K562 (cell line): ENCODE data around the gene TARS2. TPM values are rescaled to one million over a fixed set of nuclear protein-coding genes. Genes with fewer than 3 reads are reported as not detected.

Experiments
- ATAC-seq: fragments of 200-7000 bp; cut with Tn5 transposase; 3 replicates; pipeline ENCODE4 v1.9.1; 2020; ENCODE audit warnings: moderate library complexity
- BruUV-seq: library from RNA; stranded (reverse); fragments of 400-500 nt; replicated peaks from 2 replicates; lab custom pipeline; 2021; lab: Mats Ljungman, UMichigan
- CTCF ChIA-PET: fragments of 300-600 bp; formaldehyde crosslinking; extraction: SDS; loops from one replicate; lab custom pipeline; 2021; ENCODE audit warnings: low intra/inter-chr PET ratio; lab: Yijun Ruan, JAX
- POLR2A ChIA-PET: fragments of 300-600, 350-650 bp; sonication (Branson Sonifier 250); formaldehyde crosslinking; extraction: SDS; loops from one replicate; lab custom pipeline; 2021; ENCODE audit warnings: antibody characterized with exemption, inconsistent platforms; lab: Yijun Ruan, JAX
- DNase-seq, 4 experiments: peaks; one replicate each; pipeline versions ENCODE4 v3.0.0 to v3.0.0-alpha.2; 2011 to 2018; ENCODE audit warnings: low spot score in 3 of 4, mixed read lengths in 3 of 4; ENCODE audit errors: extremely low read depth in 1 of 4
- FAIRE-seq: peaks from 2 replicates; lab custom pipeline; 2011; peaks lifted over from hg19 to GRCh38; lab: Jason Lieb, UNC
- H2AFZ ChIP-seq: 2 replicates; pipeline ENCODE4 v1.6.0; 2011; ENCODE audit warnings: low read depth, low read length, control low read depth, inconsistent platforms
- H3K27ac ChIP-seq: fragments of 200-600 bp; 3 replicates; pipeline ENCODE4 v1.8.0; 2011; ENCODE audit warnings: low read depth, mild to moderate bottlenecking, control low read depth, inconsistent platforms, low read length, moderate library complexity, mixed read lengths; ENCODE audit errors: extremely low read depth
- H3K27me3 ChIP-seq, 2 experiments: fragments of 300-600 bp in 1 of 2; 2 replicates in 1 of 2; 3 replicates in 1 of 2; pipeline versions ENCODE4 v1.6.0 to v1.8.0; 2011; ENCODE audit warnings: inconsistent platforms in 2 of 2, low read length in 2 of 2, mild to moderate bottlenecking in 1 of 2, mixed read lengths in 1 of 2, moderate library complexity in 1 of 2; ENCODE audit not compliant: control insufficient read depth in 2 of 2, insufficient read depth in 2 of 2
- H3K36me3 ChIP-seq: fragments of 300-600 bp; 3 replicates; pipeline ENCODE4 v1.8.0; 2011; ENCODE audit warnings: mild to moderate bottlenecking, low read length, inconsistent platforms; ENCODE audit not compliant: control insufficient read depth, insufficient read depth
- H3K4me1 ChIP-seq, 2 experiments: fragments of 200-600 bp in 1 of 2; replicated peaks in 1 of 2; 2 replicates in 1 of 2; 3 replicates in 1 of 2; pipeline versions ENCODE4 v1.5.1 to v1.8.0; 2011; ENCODE audit warnings: inconsistent platforms in 2 of 2, low read length in 2 of 2, mild to moderate bottlenecking in 1 of 2, mixed read lengths in 1 of 2, moderate library complexity in 1 of 2; ENCODE audit not compliant: control insufficient read depth in 2 of 2, insufficient read depth in 2 of 2
- H3K4me2 ChIP-seq: 2 replicates; pipeline ENCODE4 v1.6.1; 2011; ENCODE audit warnings: low read length, control low read depth, inconsistent platforms, mixed read lengths; ENCODE audit not compliant: insufficient read depth
- H3K4me3 ChIP-seq: fragments of 200-600 bp; sonication (generic), shearing (Covaris generic); 2 replicates; pipeline ENCODE4 v1.5.1; 2016; ENCODE audit warnings: control low read depth, inconsistent platforms
- H3K79me2 ChIP-seq: fragments of 200-600 bp; 3 replicates; pipeline ENCODE4 v1.8.0; 2011; ENCODE audit warnings: low read length, inconsistent platforms; ENCODE audit not compliant: control insufficient read depth, insufficient read depth
- H3K9ac ChIP-seq, 2 experiments: 2 replicates each; pipeline versions ENCODE4 v1.6.0 to v1.6.1; 2011; ENCODE audit warnings: low read depth in 2 of 2, low read length in 2 of 2, control low read depth in 1 of 2, inconsistent platforms in 1 of 2, mild to moderate bottlenecking in 1 of 2, mixed read lengths in 1 of 2; ENCODE audit not compliant: insufficient read depth in 1 of 2
- H3K9me1 ChIP-seq: one replicate; pipeline ENCODE4 v1.6.0; 2011; ENCODE audit warnings: inconsistent platforms, mild to moderate bottlenecking, low read length, moderate library complexity; ENCODE audit not compliant: control insufficient read depth, insufficient read depth
- H3K9me3 ChIP-seq: replicated peaks from 2 replicates; pipeline ENCODE4 v1.5.1; 2011; ENCODE audit warnings: low read depth, low read length, inconsistent platforms; ENCODE audit not compliant: control insufficient read depth, insufficient read depth
- H4K20me1 ChIP-seq: replicated peaks from 2 replicates; pipeline ENCODE4 v1.6.1; 2011; ENCODE audit warnings: low read length, inconsistent platforms, mixed read lengths; ENCODE audit not compliant: control insufficient read depth, insufficient read depth
- ETV5 ChIP-seq: sonication (generic); formaldehyde crosslinking; IDR thresholded peaks from 2 replicates; pipeline ENCODE4 v1.4.0; 2020; ENCODE audit warnings: low read depth, mild to moderate bottlenecking, missing genetic modification reagents
- HDAC3 ChIP-seq: fragments of 450-650 bp; IDR thresholded peaks from 2 replicates; pipeline ENCODE4 v1.6.1; 2018; ENCODE audit warnings: borderline replicate concordance, mild to moderate bottlenecking, moderate library complexity; ENCODE audit not compliant: partially characterized antibody
- PHF8 ChIP-seq: fragments of 200-600 bp; sonication (generic); IDR thresholded peaks from 2 replicates; pipeline ENCODE4 v1.6.1; 2012; ENCODE audit warnings: mixed run types, mild to moderate bottlenecking, inconsistent platforms, low read length, moderate library complexity, borderline replicate concordance
- PRPF4 ChIP-seq: fragments of 200-400 bp; formaldehyde crosslinking; IDR thresholded peaks from one replicate; pipeline ENCODE4 v1.6.1; 2017; ENCODE audit warnings: low read length, low read depth, mild to moderate bottlenecking; ENCODE audit not compliant: insufficient read depth, poor library complexity, severe bottlenecking
- SMAD1 ChIP-seq: fragments of 150-350 bp; IDR thresholded peaks from 2 replicates; pipeline ENCODE4 v1.6.1; 2014; ENCODE audit warnings: low read length, low read depth; ENCODE audit not compliant: partially characterized antibody
- TSC22D4 ChIP-seq: fragments of 450-650 bp; IDR thresholded peaks from 2 replicates; pipeline ENCODE4 v1.6.1; 2016; ENCODE audit warnings: missing genetic modification characterization, missing biosample characterization, control low read depth
- ZNF395 ChIP-seq: fragments of 200-800 bp; sonication (Bioruptor generic); IDR thresholded peaks from 2 replicates; pipeline ENCODE4 v1.6.1; 2017; ENCODE audit warnings: missing genetic modification characterization, missing compliant biosample characterization
- ZNF764 ChIP-seq: fragments of 250-450 bp; sonication (Bioruptor Pico); IDR thresholded peaks from 2 replicates; pipeline ENCODE4 v1.4.0; 2020; ENCODE audit warnings: low read depth, mild to moderate bottlenecking, moderate library complexity
- ZNF780A ChIP-seq: fragments of 250-450 bp; sonication (Bioruptor Pico); IDR thresholded peaks from 2 replicates; pipeline ENCODE4 v1.5.0; 2021; ENCODE audit warnings: mild to moderate bottlenecking
- ZSCAN32 ChIP-seq: fragments of 450-650 bp; formaldehyde crosslinking; IDR thresholded peaks from 2 replicates; pipeline ENCODE4 v1.4.0; 2020; ENCODE audit warnings: mild to moderate bottlenecking, moderate library complexity
- WGBS: fragments of 100-300 bp; shearing (Covaris generic); methylation state at CpG from one replicate; pipeline ENCODE4 v1.1.6; 2016; ENCODE audit warnings: low coverage, mixed read lengths; ENCODE audit not compliant: insufficient coverage; ENCODE audit errors: missing lambda C conversion rate; 5-methylcytosine and 5-hydroxymethylcytosine counted together
- in situ Hi-C: fragments of 300-500 bp; cut with MboI; formaldehyde crosslinking; loops from 4 replicates; pipeline ENCODE4 v1.15.0; 2018; ENCODE audit warnings: inconsistent platforms, mixed read lengths
- intact Hi-C: fragments of 100-400 bp; cut with micrococcal nuclease; formaldehyde crosslinking; loops from 2 replicates; pipeline ENCODE4 v1.14.2; 2022
- polyA plus RNA-seq, 8 experiments: library from polyadenylated mRNA; depleted of rRNA in 4 of 8; stranded (reverse) in 5 of 8; unstranded in 3 of 8; fragments of >200 nt; fragmentation: Nextera tagmentation in 2 of 8; fragmentation: Illumina TruSeq in 1 of 8; extraction: Ambion mirVana in 2 of 8; extraction: Trizol in 1 of 8; gene quantifications; 2 replicates each; pipeline versions ENCODE4 v1.2.1 to v1.2.3, GENCODE V29; 2011 to 2014; ENCODE audit warnings: inconsistent platforms in 1 of 8, missing spikeins in 1 of 8
- total RNA-seq, 7 experiments: library from RNA; depleted of rRNA in 6 of 7; stranded (reverse); fragments of >200 nt in 6 of 7; fragmentation: Illumina TruSeq in 2 of 7; extraction: Trizol in 2 of 7; gene quantifications; 2 replicates each; pipeline versions ENCODE4 v1.2.1 to v1.2.3, GENCODE V29; 2011 to 2021; ENCODE audit warnings: low replicate concordance in 1 of 7

The TARS2 gene
- total and polyA plus RNA-seq, 9 of the 15 experiments (the other 6 are each of a cell fraction or from before 2014, with no cell fraction given): 17.0 to 64.2 (median 39.4) TPM

GRCh38 chr1:150536836-150537731, 49.9 kb downstream of the TARS2 start:
- Histone ChIP-seq H3K9me3 (no peaks in the 10 kb centered on the region), H3K27ac (no peak overlapping the region; the same call in 2 of the 3 replicates), H3K36me3 (no peaks in the 10 kb centered on the region)
- intact Hi-C loops: no loop called here
- POLR2A ChIA-PET: interaction anchor here (0.6 to 6.3 kb wide), 6 partner anchors 10 to 521 kb away, joined by 3 to 53 read pairs (median 3); partner anchors contain the start of genes ADAMTSL4 and FALEC
- no TSS peak for BruUV-seq
- no peak; the same call in 1 of the 3 replicates for ATAC-seq
- TF ChIP-seq ZNF395 (CRISPR knock-in tag): no peak
- no peak for TF ChIP-seq HDAC3
- TF ChIP-seq PHF8: no peak
- no peak for TF ChIP-seq ETV5 (CRISPR knock-in tag)
- TF ChIP-seq ZNF780A (CRISPR knock-in tag): no peak
- no peak for TF ChIP-seq ZSCAN32 (CRISPR knock-in tag)
- no peak for TF ChIP-seq TSC22D4
- no peak for TF ChIP-seq SMAD1
- no peak for TF ChIP-seq ZNF764 (CRISPR knock-in tag)
- no peak for TF ChIP-seq PRPF4
- TF ChIP-seq, all 486 proteins: peak for 0
- H3K27me3 ChIP-seq: no peaks in the 10 kb centered on the region
- no peak overlapping the region for H3K4me2 ChIP-seq
- no peak overlapping the region for H3K4me3 ChIP-seq
- peaks cover 11 to 20% of the 10 kb centered on the region in 2 experiments; a peak in 4 of 5 replicates for H3K4me1 ChIP-seq
- no peak for FAIRE-seq
- H4K20me1 ChIP-seq: no peaks in the 10 kb centered on the region
- 73% methylated on average over 12 of the region's 12 CpGs for WGBS
- peak overlapping the region; percentile 82 for H2AFZ ChIP-seq
- in situ Hi-C loops: no loop called here
- CTCF ChIA-PET: no interaction called here
- H3K9ac ChIP-seq: peak overlapping the region in 1 of 2 experiments; percentile 79; a peak in 3 of 4 replicates
- no peaks in the 10 kb centered on the region for H3K9me1 ChIP-seq
- H3K79me2 ChIP-seq: no peaks in the 10 kb centered on the region
- DNase-seq: no peak
